HAP-1 (cell line): ENCODE results near the gene FGF3.

ENCODE experiments used
- DNase-seq, 2 experiments: peaks; one replicate each; pipeline ENCODE4 v3.0.0-alpha.2; 2016 to 2020; ENCODE audit warnings: low spot score in 2 of 2
- H3K27me3 ChIP-seq: fragments of 250-450 bp; sonication (Bioruptor Pico); 2 replicates; pipeline ENCODE4 v1.5.1; 2020; ENCODE audit warnings: low read depth, mild to moderate bottlenecking, moderate library complexity
- H3K36me3 ChIP-seq: fragments of 250-450 bp; sonication (Bioruptor Pico); replicated peaks from 2 replicates; pipeline ENCODE4 v1.5.1; 2020; ENCODE audit warnings: mild to moderate bottlenecking
- H3K4me1 ChIP-seq: fragments of 250-450 bp; sonication (Bioruptor Pico); 2 replicates; pipeline ENCODE4 v1.5.1; 2020; ENCODE audit warnings: mild to moderate bottlenecking
- H3K4me3 ChIP-seq: fragments of 250-450 bp; sonication (Bioruptor Pico); 2 replicates; pipeline ENCODE4 v1.5.1; 2020; ENCODE audit warnings: mild to moderate bottlenecking, moderate library complexity
- H3K9me3 ChIP-seq: fragments of 250-450 bp; sonication (Bioruptor Pico); 2 replicates; pipeline ENCODE4 v1.5.1; 2020; ENCODE audit warnings: mild to moderate bottlenecking, moderate library complexity
- in situ Hi-C: fragments of 300-500 bp; cut with MboI; formaldehyde crosslinking; loops from 3 replicates; pipeline ENCODE4 v1.14.3; 2020; ENCODE audit warnings: low sequenced_read_pairs, inconsistent platforms, mixed read lengths

Gene FGF3

GRCh38 chr11:69840371-69841169, 21.4 kb upstream of the FGF3 start:
- no peaks in the 10 kb centered on the region for H3K36me3 ChIP-seq
- in situ Hi-C loops = no loop called here
- H3K4me3 ChIP-seq = no peak overlapping the region
- no peaks in the 10 kb centered on the region for H3K9me3 ChIP-seq
- H3K4me1 ChIP-seq = no peaks in the 10 kb centered on the region
- DNase-seq = no peak
- H3K27me3 ChIP-seq = no peaks in the 10 kb centered on the region; the same call in 1 of the 2 replicates

- Histone ChIP-seq H3K4me3 (no peak overlapping the region), H3K4me1 (no peaks in the 10 kb centered on the region), H3K36me3 (no peaks in the 10 kb centered on the region), H3K9me3 (no peaks in the 10 kb centered on the region), H3K27me3 (no peaks in the 10 kb centered on the region)
- DNase-seq = no peak
- in situ Hi-C loops = no loop called here
Observed at GRCh38 chr11:69839516-69839915, 20.3 kb upstream of the FGF3 start.

- H3K4me1 ChIP-seq = no peaks in the 10 kb centered on the region
- no peak for DNase-seq
- H3K27me3 ChIP-seq = no peaks in the 10 kb centered on the region
- no peaks in the 10 kb centered on the region for H3K36me3 ChIP-seq
- in situ Hi-C loops = no loop called here
- H3K4me3 ChIP-seq = no peak overlapping the region
- H3K9me3 ChIP-seq = no peaks in the 10 kb centered on the region
Observed at GRCh38 chr11:69837791-69838190, 18.6 kb upstream of the FGF3 start.

GRCh38 chr11:69836401-69836800, 17.2 kb upstream of the FGF3 start:
- no peaks in the 10 kb centered on the region for H3K9me3 ChIP-seq
- no peak for DNase-seq
- 0 out of 2 replicates have a peak, but pooled peaks cover 5% of the 10 kb centered on the region for H3K4me1 ChIP-seq
- H3K27me3 ChIP-seq = no peaks in the 10 kb centered on the region
- no peak overlapping the region for H3K4me3 ChIP-seq
- in situ Hi-C loops = no loop called here
- no peaks in the 10 kb centered on the region for H3K36me3 ChIP-seq

GRCh38 chr11:69834811-69835800, 15.9 kb upstream of the FGF3 start:
- in situ Hi-C loops = no loop called here
- H3K4me3 ChIP-seq = no peak overlapping the region

GRCh38 chr11:69834251-69834650, 15.0 kb upstream of the FGF3 start:
- DNase-seq = no peak
- no peaks in the 10 kb centered on the region for H3K36me3 ChIP-seq
- no peaks in the 10 kb centered on the region for H3K9me3 ChIP-seq
- H3K4me1 ChIP-seq = 0 out of 2 replicates have a peak, but pooled peaks cover 5% of the 10 kb centered on the region
- H3K4me3 ChIP-seq = no peak overlapping the region
- no peaks in the 10 kb centered on the region for H3K27me3 ChIP-seq
- in situ Hi-C loops = no loop called here

More at GRCh38 chr11:69834811-69835800, 15.9 kb upstream of the FGF3 start:
- Histone ChIP-seq H3K27me3 (no peaks in the 10 kb centered on the region), H3K9me3 (no peaks in the 10 kb centered on the region), H3K36me3 (no peaks in the 10 kb centered on the region), H3K4me1 (0 out of 2 replicates have a peak, but pooled peaks cover 5% of the 10 kb centered on the region)
- DNase-seq = no peak

GRCh38 chr11:69832561-69833413, 13.6 kb upstream of the FGF3 start:
- no peaks in the 10 kb centered on the region for H3K9me3 ChIP-seq
- H3K4me1 ChIP-seq = 0 out of 2 replicates have a peak, but pooled peaks cover 5% of the 10 kb centered on the region
- no peak for DNase-seq
- no peaks in the 10 kb centered on the region for H3K27me3 ChIP-seq
- in situ Hi-C loops = no loop called here
- no peak overlapping the region for H3K4me3 ChIP-seq
- no peaks in the 10 kb centered on the region for H3K36me3 ChIP-seq

- H3K9me3 ChIP-seq = no peaks in the 10 kb centered on the region
- no peaks in the 10 kb centered on the region for H3K36me3 ChIP-seq
- in situ Hi-C loops = no loop called here
- no peak overlapping the region for H3K4me3 ChIP-seq
- DNase-seq = no peak
- no peaks in the 10 kb centered on the region for H3K27me3 ChIP-seq
- H3K4me1 ChIP-seq = 0 out of 2 replicates have a peak, but pooled peaks cover 5% of the 10 kb centered on the region
Observed at GRCh38 chr11:69831985-69832384, 12.8 kb upstream of the FGF3 start.

GRCh38 chr11:69830086-69830485, 10.9 kb upstream of the FGF3 start:
- DNase-seq = no peak
- Histone ChIP-seq H3K36me3 (no peaks in the 10 kb centered on the region), H3K4me1 (0 out of 2 replicates have a peak, but pooled peaks cover 5% of the 10 kb centered on the region), H3K9me3 (no peaks in the 10 kb centered on the region), H3K27me3 (no peaks in the 10 kb centered on the region), H3K4me3 (no peak overlapping the region)
- in situ Hi-C loops = no loop called here

- in situ Hi-C loops = no loop called here
- H3K9me3 ChIP-seq = no peaks in the 10 kb centered on the region
- H3K4me1 ChIP-seq = 0 out of 2 replicates have a peak, but pooled peaks cover 5% of the 10 kb centered on the region
- H3K4me3 ChIP-seq = no peak overlapping the region
- DNase-seq = no peak
- H3K36me3 ChIP-seq = no peaks in the 10 kb centered on the region
- no peaks in the 10 kb centered on the region for H3K27me3 ChIP-seq
Observed at GRCh38 chr11:69828971-69829344, 9.7 kb upstream of the FGF3 start.

GRCh38 chr11:69828276-69828970, 9.2 kb upstream of the FGF3 start:
- no peak overlapping the region for H3K4me3 ChIP-seq
- no peaks in the 10 kb centered on the region for H3K9me3 ChIP-seq
- DNase-seq = no peak
- no peaks in the 10 kb centered on the region for H3K27me3 ChIP-seq
- H3K36me3 ChIP-seq = no peaks in the 10 kb centered on the region
- in situ Hi-C loops = no loop called here
- 0 out of 2 replicates have a peak, but pooled peaks cover 5% of the 10 kb centered on the region for H3K4me1 ChIP-seq

GRCh38 chr11:69826773-69827172, 7.6 kb upstream of the FGF3 start:
- Histone ChIP-seq H3K9me3 (no peaks in the 10 kb centered on the region), H3K4me1 (no peaks in the 10 kb centered on the region), H3K4me3 (no peak overlapping the region), H3K27me3 (peaks cover 7% of the 10 kb centered on the region; the same call in 1 of the 2 replicates), H3K36me3 (no peaks in the 10 kb centered on the region)
- in situ Hi-C loops = no loop called here
- DNase-seq = no peak
